Endothelial cell of umbilical vein (primary cell): ENCODE data around the gene CTU2. TPM values are rescaled to one million over a fixed set of nuclear protein-coding genes. Genes with fewer than 3 reads are reported as not detected.

Source experiments
- BruUV-seq: library from RNA; stranded (reverse); fragments of 400-500 nt; replicated peaks from 2 replicates; lab custom pipeline; 2021; lab: Mats Ljungman, UMichigan
- CTCF ChIA-PET: fragments of 300-600, 350-600 bp; sonication (Branson Sonifier 250); formaldehyde crosslinking; loops from one replicate; lab custom pipeline; 2021; ENCODE audit warnings: antibody characterized with exemption, inconsistent platforms; lab: Charles Lee
- POLR2A ChIA-PET: fragments of 300-600, 350-600 bp; sonication (Branson Sonifier 250); formaldehyde crosslinking; loops from one replicate; lab custom pipeline; 2021; ENCODE audit warnings: antibody characterized with exemption, inconsistent platforms; lab: Charles Lee
- DNase-seq: peaks from one replicate; pipeline ENCODE4 v3.0.0-alpha.2; 2011; ENCODE audit warnings: low read depth, low spot score
- FAIRE-seq: peaks from 2 replicates; lab custom pipeline; 2011; peaks lifted over from hg19 to GRCh38; lab: Jason Lieb, UNC
- H2AFZ ChIP-seq: 2 replicates; pipeline ENCODE4 v1.6.0; 2012; ENCODE audit warnings: low read depth, low read length, control low read depth, inconsistent platforms
- H3K27ac ChIP-seq: 2 replicates; pipeline ENCODE4 v1.5.1; 2011; ENCODE audit warnings: low read depth, mild to moderate bottlenecking, control low read depth, low read length, moderate library complexity; ENCODE audit not compliant: insufficient read depth
- H3K27me3 ChIP-seq, 2 experiments: 2 replicates each; pipeline versions ENCODE4 v1.6.0 to v1.6.1; 2011; ENCODE audit warnings: low read length in 2 of 2, mixed read lengths in 1 of 2; ENCODE audit not compliant: control insufficient read depth in 2 of 2, insufficient read depth in 2 of 2
- H3K36me3 ChIP-seq, 2 experiments: 2 replicates in 1 of 2; 3 replicates in 1 of 2; pipeline ENCODE4 v1.5.1; 2011; ENCODE audit warnings: low read length in 2 of 2, mild to moderate bottlenecking in 1 of 2, moderate library complexity in 1 of 2; ENCODE audit not compliant: control insufficient read depth in 2 of 2, insufficient read depth in 2 of 2; ENCODE audit errors: extremely low read depth in 1 of 2
- H3K4me1 ChIP-seq: 3 replicates; pipeline ENCODE4 v1.5.1; 2011; ENCODE audit warnings: mild to moderate bottlenecking, low read length; ENCODE audit not compliant: control insufficient read depth, insufficient read depth; ENCODE audit errors: extremely low read depth
- H3K4me2 ChIP-seq: 2 replicates; pipeline ENCODE4 v1.6.1; 2011; ENCODE audit warnings: low read length, control low read depth, mixed read lengths; ENCODE audit not compliant: insufficient read depth
- H3K4me3 ChIP-seq, 3 experiments: fragments of 200-600 bp in 1 of 3; sonication (generic), shearing (Covaris generic) in 1 of 3; replicated peaks in 1 of 3; 2 replicates each; pipeline ENCODE4 v1.5.1; 2011 to 2016; ENCODE audit warnings: control low read depth in 3 of 3, low read length in 3 of 3, mild to moderate bottlenecking in 2 of 3, inconsistent platforms in 1 of 3, low read depth in 1 of 3, moderate library complexity in 1 of 3; ENCODE audit not compliant: insufficient read depth in 1 of 3
- H3K79me2 ChIP-seq: 2 replicates; pipeline ENCODE4 v1.6.0; 2012; ENCODE audit warnings: low read length, inconsistent platforms; ENCODE audit not compliant: control insufficient read depth, insufficient read depth
- H3K9ac ChIP-seq: replicated peaks from 2 replicates; pipeline ENCODE3; 2011; ENCODE audit warnings: low read length, control low read depth; ENCODE audit not compliant: insufficient read depth; ENCODE audit errors: extremely low read depth
- H3K9me1 ChIP-seq: replicated peaks from 3 replicates; pipeline ENCODE4 v1.6.0; 2011; ENCODE audit warnings: mild to moderate bottlenecking, low read length; ENCODE audit not compliant: control insufficient read depth, insufficient read depth; ENCODE audit errors: extremely low read depth
- H3K9me3 ChIP-seq: replicated peaks from 2 replicates; pipeline ENCODE4 v1.5.1; 2012; ENCODE audit warnings: low read length, inconsistent platforms; ENCODE audit not compliant: control insufficient read depth, insufficient read depth
- H4K20me1 ChIP-seq: replicated peaks from 2 replicates; pipeline ENCODE3; 2011; ENCODE audit warnings: mild to moderate bottlenecking, low read length; ENCODE audit not compliant: control insufficient read depth, insufficient read depth; ENCODE audit errors: extremely low read depth
- EZH2 ChIP-seq: IDR thresholded peaks from 2 replicates; pipeline ENCODE4 v1.6.1; 2012; ENCODE audit warnings: borderline replicate concordance, low read depth, mild to moderate bottlenecking, moderate library complexity, low read length, inconsistent platforms; ENCODE audit not compliant: severe bottlenecking
- FOS ChIP-seq: IDR thresholded peaks from 2 replicates; pipeline ENCODE4 v1.6.1; 2011; ENCODE audit warnings: mild to moderate bottlenecking, low read length, moderate library complexity, borderline replicate concordance; ENCODE audit not compliant: insufficient read depth
- GATA2 ChIP-seq: IDR thresholded peaks from 2 replicates; pipeline ENCODE4 v1.7.0; 2011; ENCODE audit warnings: low read depth, mild to moderate bottlenecking, moderate library complexity, mixed read lengths, low read length; ENCODE audit not compliant: insufficient read length, insufficient read depth
- JUN ChIP-seq: IDR thresholded peaks from 2 replicates; pipeline ENCODE4 v1.6.1; 2011; ENCODE audit warnings: borderline replicate concordance, low read depth; ENCODE audit not compliant: insufficient read length, insufficient read depth
- MAX ChIP-seq: IDR thresholded peaks from 2 replicates; pipeline ENCODE4 v1.6.1; 2011; ENCODE audit not compliant: insufficient read depth, insufficient read length
- MYC ChIP-seq: IDR thresholded peaks from one replicate; pipeline ENCODE4 v1.6.1; 2011; ENCODE audit warnings: mild to moderate bottlenecking, low read depth, low read length
- POLR2A ChIP-seq: IDR thresholded peaks from 2 replicates; pipeline ENCODE4 v1.6.1; 2012; ENCODE audit warnings: low read depth, mild to moderate bottlenecking, control low read depth, low read length
- POLR2AphosphoS5 ChIP-seq: IDR thresholded peaks from 2 replicates; pipeline ENCODE4 v1.6.1; 2012; ENCODE audit warnings: low read depth, mild to moderate bottlenecking, control low read depth, low read length, moderate library complexity; ENCODE audit not compliant: insufficient read depth
- dilution Hi-C: fragments of 300-500 bp; cut with MboI; formaldehyde crosslinking; loops from one replicate; pipeline ENCODE4 v1.15.0; 2019; ENCODE audit warnings: low sequenced_read_pairs; ENCODE audit not compliant: extremely low pct_ligation_motif_present
- intact Hi-C: fragments of 100-400 bp; cut with micrococcal nuclease; formaldehyde crosslinking; loops from one replicate; pipeline ENCODE4 v1.10.0; 2022
- polyA plus RNA-seq, 4 experiments: library from polyadenylated mRNA; depleted of rRNA in 3 of 4; stranded (reverse) in 3 of 4; unstranded in 1 of 4; fragments of >200 nt; gene quantifications; 2 replicates each; pipeline versions ENCODE4 v1.2.1 to v1.2.3, GENCODE V29; 2011 to 2012; ENCODE audit warnings: missing spikeins in 1 of 4
- total RNA-seq: library from RNA; stranded (reverse); gene quantifications from 2 replicates; pipeline ENCODE4 v1.2.3, GENCODE V29; 2021
- TF ChIP-seq, protein P1 (sequence below), 2 donors: IDR thresholded peaks; 1 replicate in 1 of 2; 2 replicates in 1 of 2; pipeline ENCODE4 v1.5.1; 2011; ENCODE audit warnings: low read length in 2 of 2, mild to moderate bottlenecking in 2 of 2, moderate library complexity in 2 of 2, control low read depth in 1 of 2, inconsistent platforms in 1 of 2, low read depth in 1 of 2; ENCODE audit not compliant: insufficient read depth in 1 of 2; ENCODE audit errors: extremely low read depth in 1 of 2

CTU2 gene
- total and polyA plus RNA-seq, 2 donors (not counting 3 experiments of a cell fraction or from before 2014, with no cell fraction given) = 26.1 to 33.7 TPM

GRCh38 chr16:88762258-88762870 lies 56.1 kb downstream of the CTU2 start:
- FAIRE-seq (no peak), DNase-seq (no peak)
- H3K9ac ChIP-seq = no peak overlapping the region
- H3K9me3 ChIP-seq = no peaks in the 10 kb centered on the region
- H3K79me2 ChIP-seq = peaks cover 94% of the 10 kb centered on the region
- no peak for TF ChIP-seq MYC
- no peak for TF ChIP-seq GATA2
- TF ChIP-seq POLR2AphosphoS5 = no peak
- TF ChIP-seq MAX = no peak
- TF ChIP-seq, protein P1, sequence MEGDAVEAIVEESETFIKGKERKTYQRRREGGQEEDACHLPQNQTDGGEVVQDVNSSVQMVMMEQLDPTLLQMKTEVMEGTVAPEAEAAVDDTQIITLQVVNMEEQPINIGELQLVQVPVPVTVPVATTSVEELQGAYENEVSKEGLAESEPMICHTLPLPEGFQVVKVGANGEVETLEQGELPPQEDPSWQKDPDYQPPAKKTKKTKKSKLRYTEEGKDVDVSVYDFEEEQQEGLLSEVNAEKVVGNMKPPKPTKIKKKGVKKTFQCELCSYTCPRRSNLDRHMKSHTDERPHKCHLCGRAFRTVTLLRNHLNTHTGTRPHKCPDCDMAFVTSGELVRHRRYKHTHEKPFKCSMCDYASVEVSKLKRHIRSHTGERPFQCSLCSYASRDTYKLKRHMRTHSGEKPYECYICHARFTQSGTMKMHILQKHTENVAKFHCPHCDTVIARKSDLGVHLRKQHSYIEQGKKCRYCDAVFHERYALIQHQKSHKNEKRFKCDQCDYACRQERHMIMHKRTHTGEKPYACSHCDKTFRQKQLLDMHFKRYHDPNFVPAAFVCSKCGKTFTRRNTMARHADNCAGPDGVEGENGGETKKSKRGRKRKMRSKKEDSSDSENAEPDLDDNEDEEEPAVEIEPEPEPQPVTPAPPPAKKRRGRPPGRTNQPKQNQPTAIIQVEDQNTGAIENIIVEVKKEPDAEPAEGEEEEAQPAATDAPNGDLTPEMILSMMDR (IDR thresholded peaks at IDR 0.05; ENCODE audit: extremely low read depth in 1 of 2, insufficient read depth in 1 of 2, low read depth in 1 of 2, low read length in 2 of 2) = no peak
- TF ChIP-seq POLR2A = no peak
- no peak for TF ChIP-seq FOS
- no peak for TF ChIP-seq JUN
- no peak for TF ChIP-seq EZH2
- no TSS peak for BruUV-seq
- H3K4me1 ChIP-seq = peaks cover 9% of the 10 kb centered on the region
- H4K20me1 ChIP-seq = no peaks in the 10 kb centered on the region
- H3K9me1 ChIP-seq = no peaks in the 10 kb centered on the region
- no peaks in the 10 kb centered on the region for H3K27me3 ChIP-seq
- no peak overlapping the region for H3K4me2 ChIP-seq
- ChIA-PET CTCF (interaction anchor here (1.4 to 1.5 kb wide), 3 partner anchors 23 to 60 kb away, joined by 3 to 9 read pairs (median 4); partner anchors contain the start of gene PIEZO1), POLR2A (no interaction called here)
- H3K36me3 ChIP-seq = peaks cover 0 to 17% of the 10 kb centered on the region in 2 experiments
- intact Hi-C loops = no loop called here
- dilution Hi-C loops = no loop called here
- no peak overlapping the region for H3K27ac ChIP-seq
- no peak overlapping the region for H2AFZ ChIP-seq
- H3K4me3 ChIP-seq = no peak overlapping the region
